HG03354 (cell line): Measurements from ENCODE around the gene SUSD3.

Experiments
- ATAC-seq: cut with Tn5 transposase; IDR thresholded peaks from one replicate; pipeline ENCODE4 v1.9.1; 2021; ENCODE audit warnings: mild to moderate bottlenecking; ENCODE audit not compliant: unreplicated experiment, poor library complexity, severe bottlenecking

SUSD3 gene

DNA sequence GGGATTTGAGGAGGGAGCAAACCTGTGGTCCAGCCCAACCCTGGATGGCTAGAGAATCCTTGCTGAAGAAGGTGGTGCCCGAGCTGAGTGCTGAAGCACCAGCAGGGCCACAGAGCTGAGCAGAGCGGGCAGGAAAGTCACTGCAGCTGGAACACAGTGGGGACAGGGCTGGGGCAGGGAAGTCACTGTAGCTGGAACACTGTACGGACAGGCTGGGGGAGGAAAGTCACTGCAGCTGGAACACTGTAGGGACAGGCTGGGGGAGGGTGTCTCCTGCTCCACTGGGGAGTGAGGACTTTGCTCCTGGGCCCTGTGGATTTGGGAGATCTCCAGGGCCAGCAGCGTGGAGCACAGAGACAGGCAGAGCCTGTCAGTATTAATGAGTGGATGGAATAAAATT is 9.0 kb upstream of the SUSD3 start:
- ATAC-seq, result no peak

DNA sequence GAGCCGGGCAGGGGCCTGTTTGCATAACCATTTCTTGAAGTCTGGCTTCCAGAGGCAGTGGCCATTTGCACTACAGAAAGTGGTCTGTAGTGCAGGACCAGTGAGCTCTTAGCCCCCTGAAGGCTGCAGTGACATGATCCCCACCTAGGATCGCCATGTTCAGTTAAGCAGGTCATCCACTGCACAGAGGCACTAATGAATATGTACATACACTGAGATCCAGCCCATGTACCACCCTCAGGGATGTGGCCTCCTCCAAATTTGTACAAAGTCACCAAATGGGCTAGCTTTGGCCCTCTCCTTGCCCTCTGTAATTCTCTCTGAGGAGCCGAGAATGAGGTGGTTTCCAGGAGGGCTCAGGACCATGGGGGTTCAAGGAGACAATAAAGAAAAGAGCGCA is 8.3 kb upstream of the SUSD3 start:
- no peak for ATAC-seq

DNA sequence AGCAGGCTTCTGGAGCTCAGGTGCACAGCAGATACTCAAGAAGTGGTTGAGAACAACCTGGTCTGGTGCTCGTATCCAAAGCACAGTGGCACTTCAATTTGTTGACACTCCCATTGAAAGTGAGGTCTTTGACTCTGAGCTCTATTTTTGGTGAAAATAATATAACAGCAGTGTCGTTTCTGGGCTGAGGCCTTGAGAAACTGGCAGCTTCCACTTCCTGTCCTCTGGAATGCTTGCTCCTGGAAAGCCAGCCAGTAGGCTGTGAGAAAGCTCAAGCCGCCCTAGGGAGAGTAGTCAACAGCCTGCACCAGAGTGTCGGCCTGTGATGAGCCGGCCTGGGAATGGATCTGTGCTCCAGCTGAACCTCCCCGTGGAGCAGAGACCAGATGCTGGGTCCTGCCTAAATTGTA is 6.8 kb upstream of the SUSD3 start:
- ATAC-seq, result no peak

DNA sequence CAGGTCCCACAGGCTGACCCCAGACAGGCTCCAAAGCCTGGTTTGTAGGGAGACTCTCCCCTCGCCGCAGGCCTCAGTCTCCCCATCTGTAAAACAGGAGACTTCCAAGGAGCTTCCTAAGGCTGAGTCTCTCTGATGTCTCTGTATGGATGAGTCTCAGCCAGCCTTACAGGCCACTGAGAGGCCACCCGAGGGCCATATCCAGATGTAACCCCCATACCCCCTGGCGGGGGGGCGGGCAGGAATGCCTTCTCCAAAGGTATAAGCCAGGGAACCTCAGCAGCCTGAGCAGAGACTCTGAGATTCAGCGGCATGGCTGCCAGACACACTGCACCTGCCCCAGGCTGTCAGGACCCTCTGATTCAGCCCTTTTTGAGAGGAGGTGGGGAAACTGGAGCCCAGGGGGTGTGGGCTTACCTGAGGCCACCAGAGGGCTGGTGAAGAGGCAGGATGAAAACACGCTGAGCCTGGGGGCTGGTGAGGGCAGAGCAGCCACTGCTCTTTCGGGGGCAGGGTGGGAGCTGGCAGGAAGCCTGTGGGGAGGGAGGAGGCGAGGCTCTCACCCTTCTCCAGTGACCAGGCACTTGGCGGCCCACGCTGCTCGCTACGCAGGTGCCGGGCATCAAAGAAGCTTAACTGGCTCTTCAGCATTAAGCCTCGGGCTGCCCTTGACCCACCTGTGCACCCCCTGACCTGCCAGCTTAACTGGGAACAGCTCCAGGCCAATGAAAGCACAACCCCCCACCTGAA is 5.5 kb upstream of the SUSD3 start:
- no peak for ATAC-seq

DNA sequence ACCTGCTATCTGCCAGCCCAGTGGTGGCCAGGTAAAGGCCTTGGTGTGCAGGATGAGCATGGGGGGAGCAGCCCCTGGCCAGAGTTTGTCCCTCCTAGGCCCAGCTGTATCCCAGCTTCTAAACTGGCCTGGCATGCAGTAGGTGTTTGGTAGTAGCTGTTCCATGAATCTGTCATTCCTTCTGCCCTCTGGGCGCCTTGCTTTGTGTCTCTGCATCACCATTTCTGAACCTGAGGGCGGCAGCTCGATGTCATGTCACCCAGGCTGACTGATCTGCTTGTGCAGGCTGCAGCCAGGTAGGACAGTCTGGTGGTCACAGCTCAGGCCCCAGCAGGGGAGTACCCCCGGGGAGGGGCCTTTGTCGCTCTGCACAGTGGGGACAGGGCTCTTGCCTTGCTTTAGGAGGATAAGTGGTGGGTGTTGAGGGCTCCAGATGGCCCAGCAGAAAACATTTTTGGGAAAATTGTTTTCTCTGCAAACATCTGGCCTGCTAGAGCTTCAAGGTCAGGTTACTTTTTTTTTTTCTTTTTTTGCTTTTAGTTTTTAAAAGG is 4.6 kb upstream of the SUSD3 start:
- ATAC-seq, result no peak

DNA sequence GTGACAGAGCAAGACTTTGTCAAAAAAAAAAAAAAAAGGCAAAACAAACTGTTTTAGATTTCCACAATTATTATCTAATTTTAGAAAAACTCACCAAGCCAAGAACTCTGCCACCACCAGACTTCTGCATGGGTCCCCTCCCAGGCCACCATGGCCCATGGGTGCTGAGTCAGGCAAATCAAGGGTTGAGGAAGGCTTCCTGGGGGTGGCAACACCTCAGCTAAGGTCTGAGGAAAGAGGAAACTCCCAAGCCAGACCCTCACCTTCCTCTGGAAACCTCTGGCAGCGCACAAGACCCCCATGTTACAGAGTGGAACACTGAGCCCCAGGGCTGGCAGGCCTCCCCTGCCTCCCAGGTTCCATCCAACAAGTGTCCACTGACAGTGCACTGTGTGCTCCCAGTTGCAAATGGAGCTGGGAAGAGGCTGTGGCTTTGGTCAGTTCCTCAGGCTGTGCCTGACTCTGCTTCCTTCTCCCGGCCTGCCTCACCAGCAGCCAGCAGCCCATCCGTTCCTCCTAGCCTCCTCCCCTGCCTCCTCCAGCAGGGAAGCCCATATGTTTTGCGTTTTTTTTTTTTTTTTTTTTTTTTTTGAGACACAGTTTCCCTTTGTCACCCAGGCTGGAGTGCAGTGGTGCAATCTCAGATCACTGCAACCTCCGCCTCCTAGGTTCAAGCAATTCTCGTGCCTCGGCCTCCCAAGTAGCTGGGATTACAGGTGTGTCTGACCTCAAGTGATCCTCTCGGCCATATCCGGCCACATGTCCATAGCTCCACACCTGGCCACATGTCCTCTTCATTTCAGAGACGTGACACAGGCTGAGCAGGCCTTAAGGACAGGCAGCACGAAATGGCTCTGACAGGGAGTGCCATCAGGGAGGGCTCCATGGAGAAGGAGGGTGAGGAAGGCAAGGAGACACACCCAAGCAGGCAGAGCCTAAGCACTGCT is 3.5 kb upstream of the SUSD3 start:
- no peak for ATAC-seq

DNA sequence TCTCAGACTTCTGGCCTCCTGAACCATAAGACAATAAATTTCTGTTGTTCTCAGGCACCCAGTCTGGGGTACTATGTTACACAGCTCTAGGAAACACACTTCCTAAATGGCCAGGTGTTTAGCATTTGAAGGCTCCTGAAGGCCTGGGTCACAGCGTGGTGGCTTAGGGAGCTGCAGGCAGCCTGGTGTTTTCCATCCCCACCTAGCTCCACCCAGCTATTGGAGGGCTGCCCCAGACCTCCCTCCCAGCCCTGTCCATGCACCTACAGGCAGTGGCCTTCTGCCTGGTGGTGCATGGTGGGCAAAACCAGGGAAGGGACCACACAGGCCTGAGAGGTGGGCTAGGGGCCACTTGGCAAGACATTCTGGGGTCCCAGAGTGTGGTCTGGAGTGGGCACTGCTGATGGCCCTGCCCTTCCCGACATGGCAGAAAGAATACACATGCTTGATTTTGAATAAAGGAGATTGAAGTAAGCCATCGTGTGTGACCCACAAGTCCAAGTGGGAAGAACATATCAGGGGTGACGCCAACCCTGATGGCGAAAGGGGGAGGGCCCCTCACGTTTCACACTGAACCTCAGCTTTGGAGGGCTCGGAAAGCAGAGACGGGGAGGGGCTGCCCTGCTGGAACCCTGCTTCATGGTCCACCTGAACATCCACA is 1.3 kb upstream of the SUSD3 start:
- ATAC-seq, result no peak

DNA sequence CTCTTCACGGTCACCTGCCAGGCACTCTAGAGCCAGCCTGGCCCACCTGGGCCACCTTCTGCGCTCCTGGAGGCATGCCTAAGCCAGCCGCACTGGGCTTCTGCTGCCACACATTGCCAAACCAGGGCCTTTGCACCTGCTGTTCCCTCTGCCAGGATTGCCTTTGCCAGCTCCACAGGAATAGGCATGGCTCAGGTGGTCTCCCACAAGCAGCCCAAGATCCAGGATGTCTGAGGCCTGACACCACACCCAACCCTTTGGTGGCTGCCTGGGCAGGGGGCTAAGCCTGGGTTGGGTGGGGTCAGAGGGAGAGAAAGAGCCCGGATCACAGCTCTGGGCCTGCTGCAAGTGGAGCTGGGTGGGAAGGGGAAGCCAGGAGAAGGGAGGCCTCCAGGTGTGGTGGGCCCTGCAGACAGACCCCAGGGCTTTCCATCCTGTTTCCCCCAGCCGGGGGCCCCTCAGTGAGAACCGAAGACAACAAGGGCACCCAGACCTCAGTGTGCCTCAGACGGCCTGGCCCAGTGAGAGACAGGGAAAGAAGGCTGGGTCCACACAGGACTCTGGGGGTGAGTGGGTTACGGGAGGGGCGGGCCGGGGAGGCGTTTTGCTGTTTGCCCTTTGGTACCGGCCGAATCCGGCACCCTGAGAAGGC is 672 bp upstream of the SUSD3 start:
- peak; percentile 13 for ATAC-seq

DNA sequence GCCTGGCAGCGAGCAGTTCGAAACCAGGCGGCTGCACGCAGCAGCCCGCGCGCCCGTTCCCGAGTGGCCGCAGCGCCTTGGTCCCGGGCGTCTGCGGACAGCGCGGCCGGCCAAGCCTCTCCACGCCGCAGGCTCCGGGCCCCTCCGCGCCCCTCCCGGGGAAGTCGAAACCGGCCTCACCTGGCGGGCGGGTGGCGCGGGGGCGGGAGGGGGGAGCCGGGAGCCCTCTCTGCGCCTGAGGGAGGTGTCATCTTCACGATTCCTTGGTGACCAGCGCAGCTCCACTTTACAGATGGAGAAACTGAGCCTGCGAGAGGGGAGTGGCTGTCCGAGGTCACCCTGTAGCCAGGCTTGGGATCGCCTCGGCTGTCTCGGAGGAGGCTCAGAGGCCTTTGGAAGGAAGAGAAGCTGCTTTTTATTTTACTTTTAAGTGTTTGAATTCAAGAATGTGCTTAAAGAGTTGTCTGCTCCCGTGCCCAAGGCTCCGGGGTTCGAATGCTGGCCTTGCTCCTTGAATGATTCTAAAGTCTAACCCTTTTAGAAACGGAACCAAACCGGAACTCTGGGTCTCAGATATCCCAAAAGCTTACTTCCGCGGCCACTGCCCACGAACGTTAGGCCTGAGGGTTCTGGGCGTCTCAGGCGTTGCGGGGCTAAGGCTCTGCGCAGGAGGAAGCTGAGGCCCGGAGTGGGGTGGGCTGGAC is 662 bp downstream of the SUSD3 start:
- peak; percentile 11 for ATAC-seq

DNA sequence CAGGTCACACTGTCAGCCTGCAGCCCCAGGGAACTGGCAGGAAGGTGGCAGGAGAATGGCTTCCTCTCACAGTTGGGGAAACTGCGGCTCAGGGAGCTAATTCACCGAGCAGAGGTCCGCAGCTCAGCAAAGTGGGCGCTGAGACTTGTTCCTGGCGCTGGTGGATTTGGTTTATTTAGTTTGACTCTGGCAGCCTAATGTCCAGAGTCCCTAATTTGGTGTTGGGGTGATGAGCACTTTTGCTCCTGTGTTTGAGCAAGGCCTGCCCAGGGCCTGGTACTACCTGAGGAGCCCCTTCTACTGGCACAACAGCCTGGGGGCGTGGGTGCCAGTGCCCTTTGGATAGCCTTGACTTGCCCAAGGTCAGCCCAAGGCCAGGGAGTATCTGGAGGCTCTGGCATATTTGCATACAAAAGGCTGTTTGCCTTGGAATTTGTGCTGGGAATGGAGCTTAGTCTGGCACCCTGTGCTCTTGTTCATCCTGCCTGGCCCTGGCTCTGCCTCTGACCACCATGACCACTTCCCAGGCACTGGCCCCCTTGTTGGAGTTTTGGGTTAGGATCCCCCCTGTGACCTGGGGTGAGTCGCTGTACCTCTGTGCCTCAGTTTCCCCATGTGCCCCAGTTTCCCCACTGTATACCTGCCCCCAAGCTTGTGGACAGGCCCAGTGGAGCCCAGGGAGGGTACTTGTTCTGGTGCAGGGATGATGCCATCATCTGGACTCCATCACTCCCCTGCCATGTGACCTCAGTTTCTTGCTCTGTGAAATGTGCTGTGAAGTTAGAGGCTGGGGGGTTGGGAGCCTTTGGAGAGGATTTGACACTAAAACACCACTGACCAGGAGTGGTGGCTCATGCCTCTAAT is 1.4 kb downstream of the SUSD3 start:
- no peak for ATAC-seq

DNA sequence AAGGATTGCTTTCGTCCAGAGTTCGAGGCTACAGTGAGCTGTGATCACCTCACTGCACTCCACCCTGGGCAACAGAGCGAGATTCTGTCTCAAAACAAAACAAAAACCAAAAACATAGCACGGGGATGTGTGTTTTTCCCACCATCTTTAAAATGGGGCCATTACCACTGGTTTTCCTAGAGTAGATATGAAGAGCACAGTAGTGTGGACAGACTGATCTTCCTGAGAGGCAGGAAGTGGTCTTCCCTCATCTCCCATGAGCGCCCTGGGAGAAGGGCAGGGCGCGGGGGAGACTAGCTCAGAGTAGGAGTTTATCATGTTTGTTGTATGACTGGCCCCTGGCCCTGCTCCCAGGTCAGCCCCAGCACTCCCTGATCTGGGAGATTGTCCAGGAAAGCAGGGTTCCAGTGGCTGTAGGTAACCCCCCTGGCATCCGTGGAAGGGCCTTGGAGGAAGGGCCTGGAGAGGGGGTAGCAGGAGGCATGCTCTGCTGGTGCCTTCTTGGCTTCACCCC is 2.3 kb downstream of the SUSD3 start:
- no peak for ATAC-seq

DNA sequence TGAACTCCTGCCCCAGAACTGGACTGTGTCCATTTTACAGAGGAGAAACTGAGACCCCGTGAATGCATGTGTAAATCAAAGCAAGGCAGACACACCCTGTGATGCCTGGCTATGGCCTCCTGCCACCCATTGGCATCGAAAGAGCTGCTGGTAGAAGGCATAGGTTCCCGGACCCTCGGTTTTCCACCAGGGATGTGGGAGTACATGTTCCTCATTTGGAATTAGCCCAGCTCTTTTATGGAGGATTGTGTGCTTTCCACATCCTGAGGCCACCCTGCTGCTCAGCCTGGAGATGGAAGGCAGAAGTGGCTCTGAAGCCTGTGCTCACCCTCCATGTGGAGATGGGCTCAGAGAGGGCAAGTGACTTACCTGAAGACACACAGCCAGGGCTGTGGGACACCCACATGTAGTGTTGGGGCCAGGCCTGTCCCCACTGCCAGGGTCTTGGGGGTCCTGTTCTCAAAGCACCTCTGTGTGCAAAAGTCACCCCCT is 2.8 kb downstream of the SUSD3 start:
- no peak for ATAC-seq

DNA sequence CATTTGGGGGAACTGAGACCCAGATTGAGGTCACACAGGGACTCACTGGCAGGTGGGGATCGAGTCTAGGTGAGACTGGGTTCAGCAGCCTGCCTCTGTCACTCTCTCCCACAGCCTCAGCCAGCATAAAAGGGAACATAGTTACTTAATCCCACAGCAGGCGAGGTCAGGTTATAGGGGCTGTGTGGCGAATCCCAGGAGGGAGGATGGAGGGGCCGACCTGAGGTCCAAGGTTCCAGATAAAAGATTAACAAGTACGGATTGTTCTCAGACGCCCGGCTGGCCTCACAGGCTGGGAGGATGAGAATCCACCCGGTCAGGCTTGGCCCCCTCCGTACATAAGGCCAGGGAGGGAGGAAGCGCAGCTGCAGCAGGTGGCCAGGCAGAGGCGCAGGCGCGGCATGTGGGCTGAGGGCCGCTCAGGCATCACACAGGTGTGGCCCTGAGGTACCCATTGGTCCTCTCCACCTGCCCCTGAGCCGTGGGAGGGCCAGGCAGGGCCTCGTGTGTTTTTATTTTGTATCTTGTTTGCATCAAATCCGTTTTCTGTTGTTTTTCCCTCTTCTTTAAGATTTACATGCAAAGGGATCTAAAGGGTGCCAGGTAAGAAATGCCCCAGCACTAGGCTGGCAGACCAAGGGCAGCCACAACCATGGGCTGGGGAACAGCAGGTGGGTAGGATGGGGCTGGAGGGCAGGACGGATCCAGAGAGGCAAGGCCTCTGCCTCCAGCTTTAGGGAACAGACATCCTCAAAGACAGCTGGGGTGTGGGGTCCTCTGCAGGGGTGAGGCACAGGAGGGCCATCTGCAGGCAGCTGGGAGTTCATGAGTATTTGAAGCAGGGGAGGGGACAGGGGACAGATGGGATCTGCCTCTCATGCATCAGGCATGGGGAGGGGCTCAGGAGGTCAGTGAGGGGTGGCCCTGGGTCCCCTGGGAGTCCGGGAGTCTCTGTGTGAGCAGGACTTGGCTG is 3.6 kb downstream of the SUSD3 start:
- peak; percentile 49 for ATAC-seq

DNA sequence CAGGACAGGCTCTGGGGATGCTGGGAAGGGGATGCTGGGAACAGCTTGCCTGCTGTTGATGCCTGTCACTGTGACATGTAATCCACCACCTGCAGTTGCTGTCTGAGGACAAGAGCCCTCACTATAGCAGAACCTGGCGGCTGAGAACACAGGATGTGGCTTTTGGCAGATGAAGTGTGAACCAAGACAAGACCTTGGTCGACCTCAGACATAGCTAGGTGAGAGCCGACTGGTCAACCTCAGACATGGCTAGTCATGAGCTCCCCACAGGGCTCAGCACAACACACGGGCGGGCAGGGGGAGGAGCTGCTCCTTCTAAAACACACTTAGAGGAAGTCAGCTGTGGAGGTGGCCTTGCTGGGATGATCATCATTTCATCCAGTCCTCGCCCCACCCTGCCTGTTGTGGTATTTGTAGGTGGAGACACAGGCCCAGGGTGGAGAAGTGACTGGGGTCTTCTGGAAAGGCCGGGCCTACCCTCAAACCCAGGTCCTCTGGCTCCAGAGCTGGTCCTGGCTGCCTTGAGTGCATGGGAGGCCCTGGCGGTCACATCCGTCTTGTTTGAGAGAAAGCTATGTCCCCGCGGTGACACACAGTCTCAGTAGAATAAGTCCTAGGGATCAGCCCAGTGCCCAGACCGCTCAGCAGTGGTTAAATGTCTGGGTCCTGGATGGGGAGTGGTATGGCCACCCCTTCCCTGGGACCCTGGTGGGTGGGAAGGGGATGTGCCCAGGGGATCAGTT is 6.1 kb downstream of the SUSD3 start:
- peak; percentile 90 for ATAC-seq

DNA sequence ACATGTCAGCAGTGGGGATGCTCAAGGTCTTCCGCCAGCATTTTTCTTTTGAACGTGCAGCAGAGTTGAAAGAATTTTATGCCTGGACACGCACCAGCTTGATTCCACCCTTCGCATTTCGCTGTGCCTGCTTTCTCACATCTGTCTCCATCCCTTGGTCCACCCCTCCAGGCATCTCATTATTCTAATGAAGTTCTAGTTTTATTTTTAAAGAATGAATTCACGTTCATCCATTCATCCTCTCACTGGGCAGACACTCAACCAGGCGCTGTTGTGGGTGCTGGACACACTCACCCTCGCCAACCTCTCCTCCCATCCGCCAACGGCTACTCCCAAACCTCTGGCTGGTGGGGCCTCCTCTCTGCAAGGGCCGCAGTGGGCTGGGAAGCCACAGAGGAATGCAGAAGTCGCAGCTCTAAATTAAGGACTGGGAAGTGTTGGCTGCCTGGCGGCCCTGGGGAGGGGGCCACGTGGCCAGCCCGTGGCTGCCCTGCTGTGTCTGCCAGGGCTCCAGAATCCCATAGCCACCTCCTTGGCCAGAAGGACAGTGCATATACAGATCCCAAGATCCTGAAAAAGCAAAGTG is 6.7 kb downstream of the SUSD3 start:
- ATAC-seq, result no peak
